Testis (tissue), 3 donors: ENCODE results near the gene ZMAT5. TPM values are rescaled to one million over a fixed set of nuclear protein-coding genes. Genes with fewer than 3 reads are reported as not detected.
"Not testable (repeated sequence)": the region's sequence is repeated elsewhere in the genome, so short reads cannot be mapped to it uniquely, and the experiment has no call there.

ENCODE experiments used
- DNase-seq: peaks from one replicate; pipeline ENCODE4 v3.0.0-alpha.2; 2019
- H3K27ac ChIP-seq, 2 donors: fragments of 200-600 bp; sonication (generic); one replicate each; pipeline ENCODE4 v1.5.1; 2019
- H3K27me3 ChIP-seq: fragments of 200-600 bp; sonication (generic); one replicate; pipeline ENCODE4 v1.5.1; 2019
- H3K36me3 ChIP-seq: fragments of 200-600 bp; sonication (generic); one replicate; pipeline ENCODE4 v1.5.1; 2017; ENCODE audit warnings: low read depth; ENCODE audit errors: missing control alignments
- H3K4me1 ChIP-seq: fragments of 200-600 bp; sonication (generic); one replicate; pipeline ENCODE4 v1.5.1; 2019
- H3K4me3 ChIP-seq, 2 donors: fragments of 200-600 bp; sonication (generic); one replicate each; pipeline ENCODE4 v1.5.1; 2017 to 2019
- H3K9me3 ChIP-seq: fragments of 200-600 bp; sonication (generic); one replicate; pipeline ENCODE4 v1.5.1; 2017
- CTCF ChIP-seq, 3 experiments: fragments of 450-650 bp in 2 of 3; fragments of 200-600 bp in 1 of 3; sonication (generic) in 1 of 3; IDR thresholded peaks; one replicate each; pipeline ENCODE4 v1.5.1; 2016 to 2019; ENCODE audit warnings: antibody characterized with exemption in 3 of 3, mild to moderate bottlenecking in 2 of 3, moderate library complexity in 1 of 3
- POLR2A ChIP-seq: fragments of 450-650 bp; IDR thresholded peaks from one replicate; pipeline ENCODE4 v1.6.1; 2017; ENCODE audit warnings: antibody characterized with exemption, mild to moderate bottlenecking, moderate library complexity
- WGBS, 2 donors: methylation state at CpG; one replicate each; pipeline ENCODE4 v1.1.5; 2018; 5-methylcytosine and 5-hydroxymethylcytosine counted together
- intact Hi-C: fragments of 100-400 bp; cut with DNase I; formaldehyde crosslinking; loops from one replicate; pipeline ENCODE4 v1.15.1; 2023; ENCODE audit warnings: low total_unique reads
- polyA plus RNA-seq: library from polyadenylated mRNA; stranded (reverse); fragments of 350-450 nt; fragmentation: Illumina TruSeq; extraction: RNeasy Lipid Tissue Mini Kit (QIAGEN cat#74804); gene quantifications from one replicate; pipeline ENCODE4 v1.2.3, GENCODE V29; 2014; ENCODE audit warnings: low read depth, low replicate concordance; ENCODE audit not compliant: insufficient read depth
- total RNA-seq, 2 donors: library from RNA; depleted of rRNA; stranded (reverse); fragments of >200 nt; gene quantifications; one replicate each; pipeline ENCODE4 v1.2.3, GENCODE V29; 2016

Gene ZMAT5
- total and polyA plus RNA-seq, 3 donors from 2014 or later = 16.7 to 23.4 (median 19.6) TPM

- WGBS, 2 donors = 49 to 64% methylated on average over 5 of the region's 5 CpGs
These were observed 7.8 kb downstream of the ZMAT5 start for GRCh38 chr22:29758959-29759358.

GRCh38 chr22:29758068-29758622 is 8.7 kb downstream of the ZMAT5 start:
- TF ChIP-seq CTCF (IDR thresholded peaks at IDR 0.05) (no peak), POLR2A (no peak)
- no peak overlapping the region for H3K27ac ChIP-seq
- intact Hi-C loops = no loop called here

More at GRCh38 chr22:29758959-29759358, 7.8 kb downstream of the ZMAT5 start:
- Histone ChIP-seq H3K4me3 (no peak overlapping the region), H3K36me3 (no peaks in the 10 kb centered on the region), H3K27ac (no peak overlapping the region), H3K9me3 (no peaks in the 10 kb centered on the region), H3K4me1 (peaks cover 8% of the 10 kb centered on the region), H3K27me3 (no peaks in the 10 kb centered on the region)
- intact Hi-C loops = no loop called here
- no peak for DNase-seq
- TF ChIP-seq POLR2A (no peak), CTCF (IDR thresholded peaks at IDR 0.05) (no peak)

GRCh38 chr22:29757096-29757495 is 9.7 kb downstream of the ZMAT5 start:
- no peak for DNase-seq
- 86 to 98% methylated on average over 3 of the region's 3 CpGs for WGBS, 2 donors
- intact Hi-C loops = no loop called here
- Histone ChIP-seq H3K4me3 (no peak overlapping the region), H3K4me1 (peaks cover 8% of the 10 kb centered on the region), H3K27me3 (no peaks in the 10 kb centered on the region), H3K36me3 (no peaks in the 10 kb centered on the region), H3K9me3 (no peaks in the 10 kb centered on the region), H3K27ac (no peak overlapping the region)
- TF ChIP-seq CTCF (IDR thresholded peaks at IDR 0.05) (no peak), POLR2A (no peak)

More at GRCh38 chr22:29758068-29758622, 8.7 kb downstream of the ZMAT5 start:
- H3K9me3 ChIP-seq = no peaks in the 10 kb centered on the region
- no peak overlapping the region for H3K4me3 ChIP-seq
- peaks cover 8% of the 10 kb centered on the region for H3K4me1 ChIP-seq
- no peak for DNase-seq
- 69 to 71% methylated on average over 7 of the region's 7 CpGs for WGBS, 2 donors
- no peaks in the 10 kb centered on the region for H3K36me3 ChIP-seq
- no peaks in the 10 kb centered on the region for H3K27me3 ChIP-seq

GRCh38 chr22:29756341-29756740 is 10.5 kb downstream of the ZMAT5 start:
- H3K9me3 ChIP-seq = no peaks in the 10 kb centered on the region
- H3K4me1 ChIP-seq = peaks cover 8% of the 10 kb centered on the region
- no peak for DNase-seq
- H3K27ac ChIP-seq = no peak overlapping the region
- no peak overlapping the region for H3K4me3 ChIP-seq
- H3K27me3 ChIP-seq = no peaks in the 10 kb centered on the region
- WGBS, 2 donors = 88 to 90% methylated on average over 3 to 7 of the region's 7 CpGs
- intact Hi-C loops = no loop called here
- no peak for TF ChIP-seq CTCF (IDR thresholded peaks at IDR 0.05)
- no peaks in the 10 kb centered on the region for H3K36me3 ChIP-seq

- no peak for DNase-seq
- Histone ChIP-seq H3K27me3 (no peaks in the 10 kb centered on the region), H3K9me3 (no peaks in the 10 kb centered on the region), H3K4me3 (no peak overlapping the region), H3K27ac (no peak overlapping the region), H3K4me1 (peaks cover 8% of the 10 kb centered on the region), H3K36me3 (no peaks in the 10 kb centered on the region)
- intact Hi-C loops = no loop called here
- WGBS, 2 donors = 94 to 95% methylated on average over 9 of the region's 9 CpGs
- TF ChIP-seq CTCF (IDR thresholded peaks at IDR 0.05) = no peak
These were observed 10.9 kb downstream of the ZMAT5 start for GRCh38 chr22:29755889-29756288.

- DNase-seq, H3K9me3 ChIP-seq, H3K36me3 ChIP-seq, H3K4me3 ChIP-seq, H3K27me3 ChIP-seq, H3K4me1 ChIP-seq, H3K27ac ChIP-seq, intact Hi-C loops: not testable (repeated sequence)
- 78 to 82% methylated on average over 11 of the region's 11 CpGs for WGBS, 2 donors
These were observed 12.0 kb downstream of the ZMAT5 start for GRCh38 chr22:29754658-29755395.
